ENCODE data around the gene NAPSA. TPM values are rescaled to one million over a fixed set of nuclear protein-coding genes. Genes with fewer than 3 reads are reported as not detected.

The NAPSA gene
- polyA plus RNA-seq, 1 of the 3 experiments (the other 2 are of a cell fraction) = 0.43 TPM

DNA sequence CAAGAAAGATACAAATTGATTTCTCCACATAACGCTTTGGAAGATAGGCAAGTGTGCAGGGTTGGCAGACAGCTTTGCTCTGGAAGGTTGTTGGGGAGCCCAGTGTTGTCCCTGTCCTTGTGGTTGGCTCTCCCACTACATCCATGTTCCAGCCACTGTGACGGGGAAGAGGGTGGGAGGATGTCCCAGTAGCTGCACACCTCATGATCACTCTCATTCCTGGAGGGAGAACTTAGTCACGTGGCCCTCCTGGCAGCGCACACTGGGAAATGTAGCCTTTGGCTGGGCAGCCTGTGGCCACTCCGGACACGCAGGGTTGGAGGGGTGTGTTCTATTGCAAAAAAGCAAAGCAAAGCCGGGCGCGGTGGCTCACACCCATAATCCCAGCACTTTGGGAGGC, 28.6 kb upstream of the NAPSA start:
- no peaks in the 10 kb centered on the region for H3K4me1 ChIP-seq (ENCODE audit: control insufficient read depth in 1 of 2, insufficient read depth in 2 of 2, low read depth in 1 of 2, low read length in 1 of 2)
- ChIA-PET POLR2A (no interaction called here), CTCF (no interaction called here)
- WGBS (ENCODE audit: low lambda C conversion rate) = 91% methylated on average over 7 of the region's 9 CpGs
- H2AFZ ChIP-seq (ENCODE audit: low read depth) = no peak overlapping the region
- no peak for TF ChIP-seq GATA2 (CRISPR knock-in tag; IDR thresholded peaks at IDR 0.05)
- no peak for TF ChIP-seq POLR2AphosphoS5 (IDR thresholded peaks at IDR 0.05; ENCODE audit: low read depth, low read length)
- TF ChIP-seq RXRA (IDR thresholded peaks at IDR 0.05; ENCODE audit: borderline replicate concordance, low read depth) = no peak
- no peak for TF ChIP-seq JUND (IDR thresholded peaks at IDR 0.05)
- no peak for TF ChIP-seq RAD21 (IDR thresholded peaks at IDR 0.05; ENCODE audit: low read length)
- TF ChIP-seq, protein P1, sequence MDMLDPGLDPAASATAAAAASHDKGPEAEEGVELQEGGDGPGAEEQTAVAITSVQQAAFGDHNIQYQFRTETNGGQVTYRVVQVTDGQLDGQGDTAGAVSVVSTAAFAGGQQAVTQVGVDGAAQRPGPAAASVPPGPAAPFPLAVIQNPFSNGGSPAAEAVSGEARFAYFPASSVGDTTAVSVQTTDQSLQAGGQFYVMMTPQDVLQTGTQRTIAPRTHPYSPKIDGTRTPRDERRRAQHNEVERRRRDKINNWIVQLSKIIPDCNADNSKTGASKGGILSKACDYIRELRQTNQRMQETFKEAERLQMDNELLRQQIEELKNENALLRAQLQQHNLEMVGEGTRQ (IDR thresholded peaks at IDR 0.05; ENCODE audit: borderline replicate concordance, low read depth, low read length) = no peak
- TF ChIP-seq TCF12 (IDR thresholded peaks at IDR 0.05) = no peak
- TF ChIP-seq GABPA (IDR thresholded peaks at IDR 0.05; ENCODE audit: low read depth) = no peak
- TF ChIP-seq TEAD4 (IDR thresholded peaks at IDR 0.05; ENCODE audit: borderline replicate concordance, insufficient read depth) = no peak
- TF ChIP-seq, protein P2, sequence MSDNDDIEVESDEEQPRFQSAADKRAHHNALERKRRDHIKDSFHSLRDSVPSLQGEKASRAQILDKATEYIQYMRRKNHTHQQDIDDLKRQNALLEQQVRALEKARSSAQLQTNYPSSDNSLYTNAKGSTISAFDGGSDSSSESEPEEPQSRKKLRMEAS (IDR thresholded peaks at IDR 0.05; ENCODE audit: low read depth) = no peak
- no peak for TF ChIP-seq PBX3 (IDR thresholded peaks at IDR 0.05)
- no peak for TF ChIP-seq FOXJ3 (CRISPR knock-in tag; IDR thresholded peaks at IDR 0.05)
- no peak for TF ChIP-seq TAF1 (IDR thresholded peaks at IDR 0.05; ENCODE audit: borderline replicate concordance, low read depth, low read length)
- TF ChIP-seq CTCF (IDR thresholded peaks at IDR 0.05) = no peak
- TF ChIP-seq FOSL2 (IDR thresholded peaks at IDR 0.05; ENCODE audit: borderline replicate concordance, low read depth) = no peak
- TF ChIP-seq RCOR1 (IDR thresholded peaks at IDR 0.05; ENCODE audit: low read length) = no peak
- TF ChIP-seq ZBTB33 (IDR thresholded peaks at IDR 0.05; ENCODE audit: borderline replicate concordance, low read depth) = no peak
- no peak for TF ChIP-seq IRF3 (IDR thresholded peaks at IDR 0.05; ENCODE audit: low read depth, low read length)
- DNase-seq = peak; percentile 4
- H3K9ac ChIP-seq = no peak overlapping the region
- no peak overlapping the region for H3K27ac ChIP-seq (ENCODE audit: low read depth in 2 of 2, low read length in 1 of 2)
- no peak overlapping the region for H3K4me2 ChIP-seq
- H3K9me3 ChIP-seq = no peaks in the 10 kb centered on the region
- peaks cover 0 to 10% of the 10 kb centered on the region in 2 experiments for H3K36me3 ChIP-seq (replicated peaks in 1 of 2; ENCODE audit: control insufficient read depth in 1 of 2, insufficient read depth in 2 of 2, low read length in 1 of 2)
- no peak overlapping the region for H3K4me3 ChIP-seq (ENCODE audit: low read depth in 2 of 2, low read length in 1 of 2)
- H4K20me1 ChIP-seq (ENCODE audit: insufficient read depth) = 0 out of 2 replicates have a peak, but pooled peaks cover 6% of the 10 kb centered on the region
- no peaks in the 10 kb centered on the region for H3F3A ChIP-seq (replicated peaks; ENCODE audit: insufficient read depth)
- H3K9me2 ChIP-seq = no peaks in the 10 kb centered on the region
- no peaks in the 10 kb centered on the region for H3K27me3 ChIP-seq (ENCODE audit: insufficient read depth)
- peaks cover 53% of the 10 kb centered on the region for H3K79me2 ChIP-seq (ENCODE audit: insufficient read depth)
